Thyroid gland (tissue), 4 donors: ENCODE results near the gene EWSR1. TPM values are rescaled to one million over a fixed set of nuclear protein-coding genes. Genes with fewer than 3 reads are reported as not detected.

ENCODE experiments used
- DNase-seq, 2 donors: peaks; one replicate each; pipeline ENCODE4 v3.0.0-alpha.2; 2019
- H3K27ac ChIP-seq, 3 donors: fragments of 200-600 bp; sonication (generic); 1 replicate in 2 of 3; 2 replicates in 1 of 3; pipeline ENCODE4 v1.5.1; 2016 to 2019; ENCODE audit warnings: mild to moderate bottlenecking in 1 of 3, moderate library complexity in 1 of 3
- H3K27me3 ChIP-seq: fragments of 200-600 bp; sonication (generic); one replicate; pipeline ENCODE4 v1.5.1; 2019
- H3K36me3 ChIP-seq, 2 donors: fragments of 200-600 bp; sonication (generic); one replicate each; pipeline ENCODE4 v1.5.1; 2016 to 2019
- H3K4me1 ChIP-seq, 2 donors: fragments of 200-600 bp; sonication (generic); one replicate each; pipeline ENCODE4 v1.5.1; 2017 to 2019
- H3K4me3 ChIP-seq, 3 donors: fragments of 200-600 bp; sonication (generic); replicated peaks in 1 of 3; 1 replicate in 2 of 3; 2 replicates in 1 of 3; pipeline ENCODE4 v1.5.1; 2016; ENCODE audit warnings: mild to moderate bottlenecking in 1 of 3
- H3K9me3 ChIP-seq: fragments of 200-600 bp; sonication (generic); one replicate; pipeline ENCODE4 v1.5.1; 2017
- CTCF ChIP-seq, 6 experiments: fragments of 200-600 bp in 3 of 6; fragments of 450-650 bp in 3 of 6; sonication (generic) in 3 of 6; IDR thresholded peaks; one replicate each; pipeline ENCODE4 v1.5.1; 2016 to 2019; ENCODE audit warnings: antibody characterized with exemption in 6 of 6, mild to moderate bottlenecking in 2 of 6, inconsistent platforms in 1 of 6, moderate library complexity in 1 of 6
- POLR2A ChIP-seq, 2 donors: fragments of 450-650 bp; IDR thresholded peaks; one replicate each; pipeline ENCODE4 v1.6.1; 2017; ENCODE audit warnings: antibody characterized with exemption in 2 of 2, mild to moderate bottlenecking in 2 of 2, moderate library complexity in 1 of 2
- WGBS, 2 donors: methylation state at CpG; one replicate each; pipeline ENCODE4 v1.1.5; 2017; 5-methylcytosine and 5-hydroxymethylcytosine counted together
- intact Hi-C: fragments of 100-400 bp; cut with DNase I; formaldehyde crosslinking; loops from one replicate; pipeline ENCODE4 v1.15.1; 2023
- total RNA-seq, 4 donors: library from RNA; depleted of rRNA; stranded (reverse); fragments of >200 nt; gene quantifications; one replicate each; pipeline ENCODE4 v1.2.3, GENCODE V29; 2016

Gene EWSR1
- total RNA-seq, 4 donors from 2014 or later = 205 to 290 (median 258) TPM

GRCh38 chr22:29258407-29259252 is 9.4 kb upstream of the EWSR1 start:
- Histone ChIP-seq H3K27me3 (no peaks in the 10 kb centered on the region), H3K9me3 (no peaks in the 10 kb centered on the region), H3K36me3 (peaks cover 0 to under 1% of the 10 kb centered on the region in 2 donors), H3K27ac (no peak overlapping the region), H3K4me1 (no peaks in the 10 kb centered on the region), H3K4me3 (no peak overlapping the region)
- intact Hi-C loops = no loop called here
- WGBS, 2 donors = 92 to 97% methylated on average over 9 to 14 of the region's 17 CpGs
- DNase-seq = no peak
- TF ChIP-seq POLR2A (IDR thresholded peaks at IDR 0.05) (no peak), CTCF (IDR thresholded peaks at IDR 0.05) (no peak)

- intact Hi-C loops = no loop called here
- H3K9me3 ChIP-seq = no peaks in the 10 kb centered on the region
- H3K4me1 ChIP-seq = no peaks in the 10 kb centered on the region
- H3K27ac ChIP-seq = no peak overlapping the region
- 84 to 91% methylated on average over 9 to 11 of the region's 11 CpGs for WGBS, 2 donors
- DNase-seq = no peak
- TF ChIP-seq POLR2A (IDR thresholded peaks at IDR 0.05) (no peak), CTCF (IDR thresholded peaks at IDR 0.05) (no peak)
- no peak overlapping the region for H3K4me3 ChIP-seq
- H3K27me3 ChIP-seq = no peaks in the 10 kb centered on the region
- peaks cover 0 to 8% of the 10 kb centered on the region in 2 donors for H3K36me3 ChIP-seq
These were observed 8.7 kb upstream of the EWSR1 start for GRCh38 chr22:29259253-29259899.

GRCh38 chr22:29260031-29260560 is 8.0 kb upstream of the EWSR1 start:
- H3K27ac ChIP-seq = no peak overlapping the region
- H3K9me3 ChIP-seq = no peaks in the 10 kb centered on the region
- DNase-seq = no peak
- no peaks in the 10 kb centered on the region for H3K27me3 ChIP-seq
- WGBS, 2 donors = 67 to 90% methylated on average over 1 to 10 of the region's 13 CpGs
- H3K4me1 ChIP-seq = no peaks in the 10 kb centered on the region
- no peak overlapping the region for H3K4me3 ChIP-seq
- H3K36me3 ChIP-seq = peaks cover 2 to 9% of the 10 kb centered on the region in 2 donors
- intact Hi-C loops = no loop called here
- TF ChIP-seq CTCF (IDR thresholded peaks at IDR 0.05) = no peak
- TF ChIP-seq POLR2A (IDR thresholded peaks at IDR 0.05) = no peak

- intact Hi-C loops = no loop called here
- H3K36me3 ChIP-seq = peaks cover 7 to 13% of the 10 kb centered on the region in 2 donors
- no peak overlapping the region for H3K4me3 ChIP-seq
- H3K4me1 ChIP-seq = no peaks in the 10 kb centered on the region
- no peaks in the 10 kb centered on the region for H3K27me3 ChIP-seq
- WGBS, 2 donors = 67 to 88% methylated on average over 8 to 9 of the region's 17 CpGs
- DNase-seq = no peak
- no peak for TF ChIP-seq CTCF (IDR thresholded peaks at IDR 0.05)
- TF ChIP-seq POLR2A (IDR thresholded peaks at IDR 0.05) = no peak
- no peak overlapping the region for H3K27ac ChIP-seq
- H3K9me3 ChIP-seq = no peaks in the 10 kb centered on the region
These were observed 7.3 kb upstream of the EWSR1 start for GRCh38 chr22:29260601-29261315.
